GM12891 (cell line): ENCODE measurements around the gene TAF1B.

Experiments used
- POLR2A ChIP-seq: IDR thresholded peaks from 2 replicates; pipeline ENCODE4 v1.6.1; 2011; ENCODE audit warnings: low read depth, low read length, control low read depth
- POLR2AphosphoS5 ChIP-seq: IDR thresholded peaks from 2 replicates; pipeline ENCODE4 v1.6.1; 2011; ENCODE audit warnings: low read depth, low read length, control low read depth

DNA sequence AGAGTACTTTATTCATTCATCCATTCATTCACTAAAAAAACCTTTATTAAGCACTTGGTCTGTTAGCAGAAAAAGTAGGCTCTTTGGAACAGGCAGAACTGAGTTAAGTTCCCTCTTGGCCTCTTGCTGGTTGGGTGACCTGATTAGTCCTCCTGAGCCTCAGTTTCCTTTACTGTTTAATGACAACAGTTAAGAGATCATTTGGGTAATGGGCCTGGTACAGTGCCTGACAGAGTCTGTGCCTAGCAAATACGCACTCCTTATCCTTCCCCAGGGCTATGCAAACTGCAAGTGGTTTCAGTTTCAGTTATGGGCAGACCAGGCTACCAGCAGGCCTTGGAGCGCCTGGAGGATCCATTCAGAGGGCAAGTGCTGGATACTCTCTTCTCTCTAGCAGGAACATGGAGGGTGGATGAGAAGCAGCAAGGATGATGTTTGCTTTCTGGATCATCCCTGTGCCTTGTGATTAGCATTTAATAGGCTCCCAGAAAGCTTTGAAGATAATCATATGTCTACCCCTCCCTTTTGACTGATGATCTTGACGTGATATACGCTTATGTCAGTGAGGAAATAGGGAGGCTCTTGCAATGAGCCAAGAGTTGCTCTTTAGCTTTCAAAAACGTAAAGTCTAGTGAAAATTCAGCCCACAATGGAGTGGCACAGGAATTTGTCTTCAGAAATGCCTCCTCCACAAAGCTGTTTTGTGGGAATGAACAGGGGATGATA is 12.4 kb upstream of the TAF1B start:
- TF ChIP-seq POLR2A (no peak), POLR2AphosphoS5 (no peak)
